Neural cell (in vitro differentiated cells): ENCODE results near the gene CSPG4.

Experiments
- EP300 ChIP-seq: fragments of 450-650 bp; conservative IDR thresholded peaks from 2 replicates; pipeline ENCODE4 v1.6.1; 2014; ENCODE audit warnings: antibody characterized with exemption, mild to moderate bottlenecking, moderate library complexity; ENCODE audit not compliant: poor library complexity, severe bottlenecking
- EZH2 ChIP-seq: fragments of 200-600, 300-800 bp; shearing (Covaris generic), sonication (generic); IDR thresholded peaks from 2 replicates; pipeline ENCODE4 v1.6.1; 2014; ENCODE audit warnings: antibody characterized with exemption, low read length, borderline replicate concordance, mild to moderate bottlenecking; ENCODE audit not compliant: insufficient read depth, poor library complexity, severe bottlenecking
- POLR2AphosphoS5 ChIP-seq: IDR thresholded peaks from 2 replicates; pipeline ENCODE4 v1.6.1; 2012
- SMC3 ChIP-seq: fragments of 450-650 bp; conservative IDR thresholded peaks from 2 replicates; pipeline ENCODE4 v1.6.1; 2014; ENCODE audit warnings: antibody characterized with exemption, mild to moderate bottlenecking, moderate library complexity; ENCODE audit not compliant: poor library complexity
- TAF1 ChIP-seq: IDR thresholded peaks from 2 replicates; pipeline ENCODE4 v1.6.1; 2012; ENCODE audit warnings: low read depth
- TF ChIP-seq, protein P1 (sequence below): fragments of 450-650 bp; IDR thresholded peaks from 2 replicates; pipeline ENCODE4 v1.5.1; 2014; ENCODE audit warnings: antibody characterized with exemption, mild to moderate bottlenecking, moderate library complexity; ENCODE audit not compliant: poor library complexity, severe bottlenecking
- TF ChIP-seq, protein P2 (sequence below): IDR thresholded peaks from 2 replicates; pipeline ENCODE4 v1.6.1; 2012; ENCODE audit warnings: borderline replicate concordance

DNA sequence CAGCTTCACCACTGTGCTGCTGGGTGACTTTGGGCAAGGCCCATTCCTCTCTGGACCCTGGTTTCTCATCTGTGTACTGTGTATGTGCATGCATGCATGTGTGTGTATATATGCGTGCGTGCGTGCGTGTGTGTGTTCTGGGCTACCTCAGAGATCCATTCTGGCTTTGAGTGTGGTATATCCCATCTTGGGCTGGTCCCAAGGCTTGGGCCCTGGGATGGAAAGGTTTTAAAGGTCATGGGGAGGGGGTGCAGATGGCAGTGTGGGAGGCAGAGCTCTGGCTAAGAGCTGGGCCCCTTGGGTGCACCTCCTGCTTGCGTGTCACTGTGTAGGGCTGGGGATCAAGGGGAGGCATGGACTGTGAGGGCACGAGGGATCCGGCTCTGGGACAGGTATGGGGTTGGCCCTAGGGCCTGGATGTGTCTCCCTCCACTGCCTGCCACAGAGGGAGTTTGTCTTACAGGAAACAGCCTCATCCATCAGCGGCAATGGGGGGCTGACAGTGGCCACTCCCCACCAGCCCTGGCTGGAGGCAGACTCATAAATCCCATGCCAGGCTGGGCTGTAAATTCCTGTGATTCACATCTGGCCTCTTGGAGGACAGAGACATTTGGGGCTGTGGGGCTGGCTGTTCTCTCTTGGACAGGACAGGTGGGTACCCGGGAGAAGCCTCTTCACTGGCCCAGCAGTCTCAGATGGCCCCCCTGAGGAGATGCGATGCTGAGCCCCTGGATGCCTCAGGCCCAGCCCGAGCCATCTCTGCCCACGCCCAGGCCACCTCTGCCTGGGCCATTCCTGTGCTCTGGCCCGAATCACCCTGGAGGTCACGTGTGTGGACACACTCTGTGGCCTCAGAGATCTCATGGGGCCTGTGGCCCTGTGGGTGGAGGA lies 21.4 kb upstream of the CSPG4 start:
- TF ChIP-seq EZH2 = no peak
- TF ChIP-seq, protein P1, sequence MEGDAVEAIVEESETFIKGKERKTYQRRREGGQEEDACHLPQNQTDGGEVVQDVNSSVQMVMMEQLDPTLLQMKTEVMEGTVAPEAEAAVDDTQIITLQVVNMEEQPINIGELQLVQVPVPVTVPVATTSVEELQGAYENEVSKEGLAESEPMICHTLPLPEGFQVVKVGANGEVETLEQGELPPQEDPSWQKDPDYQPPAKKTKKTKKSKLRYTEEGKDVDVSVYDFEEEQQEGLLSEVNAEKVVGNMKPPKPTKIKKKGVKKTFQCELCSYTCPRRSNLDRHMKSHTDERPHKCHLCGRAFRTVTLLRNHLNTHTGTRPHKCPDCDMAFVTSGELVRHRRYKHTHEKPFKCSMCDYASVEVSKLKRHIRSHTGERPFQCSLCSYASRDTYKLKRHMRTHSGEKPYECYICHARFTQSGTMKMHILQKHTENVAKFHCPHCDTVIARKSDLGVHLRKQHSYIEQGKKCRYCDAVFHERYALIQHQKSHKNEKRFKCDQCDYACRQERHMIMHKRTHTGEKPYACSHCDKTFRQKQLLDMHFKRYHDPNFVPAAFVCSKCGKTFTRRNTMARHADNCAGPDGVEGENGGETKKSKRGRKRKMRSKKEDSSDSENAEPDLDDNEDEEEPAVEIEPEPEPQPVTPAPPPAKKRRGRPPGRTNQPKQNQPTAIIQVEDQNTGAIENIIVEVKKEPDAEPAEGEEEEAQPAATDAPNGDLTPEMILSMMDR = no peak
- TF ChIP-seq TAF1 = no peak
- TF ChIP-seq SMC3 = no peak
- TF ChIP-seq, protein P2, sequence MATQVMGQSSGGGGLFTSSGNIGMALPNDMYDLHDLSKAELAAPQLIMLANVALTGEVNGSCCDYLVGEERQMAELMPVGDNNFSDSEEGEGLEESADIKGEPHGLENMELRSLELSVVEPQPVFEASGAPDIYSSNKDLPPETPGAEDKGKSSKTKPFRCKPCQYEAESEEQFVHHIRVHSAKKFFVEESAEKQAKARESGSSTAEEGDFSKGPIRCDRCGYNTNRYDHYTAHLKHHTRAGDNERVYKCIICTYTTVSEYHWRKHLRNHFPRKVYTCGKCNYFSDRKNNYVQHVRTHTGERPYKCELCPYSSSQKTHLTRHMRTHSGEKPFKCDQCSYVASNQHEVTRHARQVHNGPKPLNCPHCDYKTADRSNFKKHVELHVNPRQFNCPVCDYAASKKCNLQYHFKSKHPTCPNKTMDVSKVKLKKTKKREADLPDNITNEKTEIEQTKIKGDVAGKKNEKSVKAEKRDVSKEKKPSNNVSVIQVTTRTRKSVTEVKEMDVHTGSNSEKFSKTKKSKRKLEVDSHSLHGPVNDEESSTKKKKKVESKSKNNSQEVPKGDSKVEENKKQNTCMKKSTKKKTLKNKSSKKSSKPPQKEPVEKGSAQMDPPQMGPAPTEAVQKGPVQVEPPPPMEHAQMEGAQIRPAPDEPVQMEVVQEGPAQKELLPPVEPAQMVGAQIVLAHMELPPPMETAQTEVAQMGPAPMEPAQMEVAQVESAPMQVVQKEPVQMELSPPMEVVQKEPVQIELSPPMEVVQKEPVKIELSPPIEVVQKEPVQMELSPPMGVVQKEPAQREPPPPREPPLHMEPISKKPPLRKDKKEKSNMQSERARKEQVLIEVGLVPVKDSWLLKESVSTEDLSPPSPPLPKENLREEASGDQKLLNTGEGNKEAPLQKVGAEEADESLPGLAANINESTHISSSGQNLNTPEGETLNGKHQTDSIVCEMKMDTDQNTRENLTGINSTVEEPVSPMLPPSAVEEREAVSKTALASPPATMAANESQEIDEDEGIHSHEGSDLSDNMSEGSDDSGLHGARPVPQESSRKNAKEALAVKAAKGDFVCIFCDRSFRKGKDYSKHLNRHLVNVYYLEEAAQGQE = no peak
- no peak for TF ChIP-seq POLR2AphosphoS5
- TF ChIP-seq EP300 = no peak
